Aortic smooth muscle cell (primary cell): ENCODE data around the gene CNP. TPM values are rescaled to one million over a fixed set of nuclear protein-coding genes. Genes with fewer than 3 reads are reported as not detected.

Source experiments
- total RNA-seq: library from RNA; depleted of rRNA; stranded (reverse); fragments of >200 nt; gene quantifications from 2 replicates; pipeline ENCODE4 v1.2.3, GENCODE V29; 2014

CNP gene
- 49.6 and 50.6 TPM in 2 replicates for total RNA-seq

GRCh38 chr17:41966463-41967140, at the start of gene CNP:
Gene CNP, plus strand, starts transcription at chr17:41966795. Its CDS starts 90 bp downstream, at chr17:41966885.

GRCh38 chr17:41918314-41919164, 48.1 kb upstream of the CNP start, which contains the start of gene ACLY:
Gene ACLY, minus strand, starts transcription at chr17:41918951. Its CDS starts 5,078 bp downstream, at chr17:41913873.

GRCh38 chr17:41930009-41930832, 36.4 kb upstream of the CNP start, which contains the start of gene ODAD4:
Gene ODAD4, plus strand, starts transcription at chr17:41930617. Its CDS starts 107 bp downstream, at chr17:41930724.

GRCh38 chr17:42016941-42017865, 50.6 kb downstream of the CNP start, which contains the start of gene DNAJC7:
Gene DNAJC7, minus strand, starts transcription at chr17:42017439. Its CDS starts 23 bp downstream, at chr17:42017416.

GRCh38 chr17:42019509-42020404, 53.2 kb downstream of the CNP start, which contains the start of gene NKIRAS2:
Gene NKIRAS2, plus strand, starts transcription at chr17:42020090. Its CDS starts 1,488 bp downstream, at chr17:42021578.

Other genes starting within 250 kb of the CNP start
- gene HAP1, start 232.2 kb upstream of the CNP start, total RNA-seq = not detected in 2 replicates
- 22.9 and 25.7 TPM in 2 replicates for gene JUP, start 180.1 kb upstream of the CNP start, total RNA-seq
- 77.1 and 77.5 TPM in 2 replicates for gene P3H4, start 154.8 kb upstream of the CNP start, total RNA-seq
- 354 and 420 TPM in 2 replicates for gene FKBP10, start 153.8 kb upstream of the CNP start, total RNA-seq
- 64.6 and 70.0 TPM in 2 replicates for gene NT5C3B, start 130.6 kb upstream of the CNP start, total RNA-seq
- gene KLHL10, start 129.0 kb upstream of the CNP start, total RNA-seq = 0.13 TPM in 1 of 2 replicates, not detected in the other
- gene KLHL11, start 101.4 kb upstream of the CNP start, total RNA-seq = 25.4 and 28.8 TPM in 2 replicates
- 180 and 194 TPM in 2 replicates for gene ACLY, start 47.8 kb upstream of the CNP start, total RNA-seq
- 0.79 and 0.93 TPM in 2 replicates for gene ODAD4, start 36.2 kb upstream of the CNP start, total RNA-seq
- gene DNAJC7, start 50.6 kb downstream of the CNP start, total RNA-seq = 80.0 and 88.9 TPM in 2 replicates
- 22.1 and 25.8 TPM in 2 replicates for gene NKIRAS2, start 53.3 kb downstream of the CNP start, total RNA-seq
- gene C17orf113, start 83.8 kb downstream of the CNP start, total RNA-seq = 0.19 and 0.26 TPM in 2 replicates
- not detected in 2 replicates for gene ZNF385C, start 131.7 kb downstream of the CNP start, total RNA-seq
- 10.3 and 14.6 TPM in 2 replicates for gene DHX58, start 145.9 kb downstream of the CNP start, total RNA-seq
- 4.7 and 5.8 TPM in 2 replicates for gene KAT2A, start 154.6 kb downstream of the CNP start, total RNA-seq
- gene HSPB9, start 156.0 kb downstream of the CNP start, total RNA-seq = not detected in 2 replicates
- 70.9 and 84.6 TPM in 2 replicates for gene RAB5C, start 188.2 kb downstream of the CNP start, total RNA-seq
- not detected in 2 replicates for gene KCNH4, start 214.3 kb downstream of the CNP start, total RNA-seq
- not detected in 2 replicates for gene HCRT, start 218.7 kb downstream of the CNP start, total RNA-seq
- gene GHDC, start 227.7 kb downstream of the CNP start, total RNA-seq = 19.7 and 21.4 TPM in 2 replicates